Measurements from ENCODE around the gene NAIF1. TPM values are rescaled to one million over a fixed set of nuclear protein-coding genes. Genes with fewer than 3 reads are reported as not detected.
A peak's percentile ranks its signal among the peaks of the same experiment; 100 is the strongest.

Gene NAIF1
- polyA plus RNA-seq, 3 donors = 4.6 to 6.5 (median 5.6) TPM

DNA sequence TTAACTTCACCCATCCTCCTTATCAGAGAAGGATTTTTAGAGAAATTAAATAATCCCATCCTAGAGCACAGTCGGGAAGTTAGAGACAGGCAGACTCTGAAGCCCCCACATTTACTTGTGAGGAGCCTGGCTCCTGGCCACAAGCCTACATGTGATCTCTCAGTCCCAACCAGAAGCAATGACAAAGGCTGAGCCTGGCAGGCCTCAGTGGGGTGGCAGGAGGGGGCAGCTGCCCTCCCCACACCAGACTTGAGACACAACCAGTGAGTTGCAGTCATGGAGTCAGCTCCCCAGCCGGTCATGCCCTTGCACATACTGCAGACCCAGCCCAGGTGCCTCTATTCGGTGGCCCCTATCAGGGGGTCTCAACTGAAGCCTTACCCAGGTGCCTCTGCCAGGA is 11.0 kb downstream of the NAIF1 start:
- H3K27ac Mint-ChIP-seq = peak overlapping the region in 5 of 7 donors; percentile 95 to 98 (median 97)

DNA sequence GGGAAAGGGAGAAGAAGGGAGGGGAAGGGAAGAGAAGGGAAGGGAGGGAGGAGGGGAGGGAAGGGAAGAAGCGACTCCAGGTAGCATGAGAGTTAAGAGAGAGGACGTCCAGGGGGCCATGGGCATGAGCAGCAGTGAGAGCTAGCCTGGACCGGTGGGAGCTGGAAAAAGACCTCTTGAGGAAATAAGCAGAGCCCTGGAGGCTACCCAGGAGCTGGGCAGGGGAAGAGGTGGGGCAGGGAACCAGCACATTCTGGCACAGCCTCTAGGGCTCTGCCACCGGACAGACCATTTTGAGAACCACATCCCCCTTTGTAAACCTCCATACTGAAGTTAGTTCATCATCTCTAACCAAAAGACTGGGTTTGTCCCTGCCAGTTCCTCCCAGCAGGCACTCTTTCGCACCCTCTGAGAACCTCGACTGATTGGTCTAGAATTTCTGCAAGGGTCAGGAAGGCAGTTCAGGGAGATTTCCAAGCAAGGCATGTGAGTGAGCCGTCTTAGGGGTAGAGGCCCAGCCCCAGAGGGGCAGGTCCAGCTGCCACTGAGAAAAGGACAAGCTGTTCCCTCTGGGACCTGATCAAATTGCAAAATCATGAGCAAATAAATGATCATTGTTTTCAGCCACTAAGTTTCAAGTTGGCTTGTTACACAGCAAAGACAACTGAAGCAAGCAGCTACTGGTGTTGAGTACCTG is 11.6 kb downstream of the NAIF1 start:
- Histone ChIP-seq H3K4me3 (replicated peaks in 1 of 3; ENCODE audit: low read depth in 2 of 3, low read length in 3 of 3) (peak overlapping the region in 1 of 3 experiments; percentile 35), H3K27ac (ENCODE audit: low read depth in 1 of 2, low read length in 2 of 2) (peak overlapping the region; percentile 77 to 85), H3K79me2 (ENCODE audit: insufficient read depth, low read length) (no peaks in the 10 kb centered on the region), H3K27me3 (ENCODE audit: control insufficient read depth in 2 of 2, insufficient read depth in 2 of 2, low read length in 2 of 2) (no peaks in the 10 kb centered on the region), H3K36me3 (replicated peaks in 1 of 2; ENCODE audit: control insufficient read depth in 1 of 2, insufficient read depth in 2 of 2, low read length in 2 of 2) (no peaks in the 10 kb centered on the region), H3K9ac (ENCODE audit: insufficient read depth, low read length, poor library complexity, severe bottlenecking) (no peak overlapping the region), H3K9me3 (replicated peaks in 1 of 2; ENCODE audit: control insufficient read depth in 1 of 2, insufficient read depth in 1 of 2, low read length in 2 of 2) (no peaks in the 10 kb centered on the region), H3K4me2 (replicated peaks; ENCODE audit: extremely low read depth, low read length, poor library complexity, severe bottlenecking) (peak overlapping the region; percentile 12), H2AFZ (ENCODE audit: insufficient read depth, low read depth, low read length, poor library complexity, severe bottlenecking) (peak overlapping the region; percentile 44), H4K20me1 (ENCODE audit: insufficient read depth, low read length) (no peaks in the 10 kb centered on the region), H3K4me1 (ENCODE audit: control insufficient read depth in 1 of 2, insufficient read depth in 2 of 2, low read length in 2 of 2) (peaks cover 56 to 69% of the 10 kb centered on the region in 2 donors)
- 17% methylated on average over 7 of the region's 7 CpGs for WGBS (ENCODE audit: insufficient coverage)
- Mint-ChIP-seq H3K36me3 (no peaks in the 10 kb centered on the region), H3K4me3 (peak overlapping the region in 1 of 2 donors; percentile 44), H3K27ac (peak overlapping the region; percentile 95 to 98 (median 97)), H3K4me1 (peaks cover 61% of the 10 kb centered on the region), H3K27me3 (ENCODE audit: low read depth in 3 of 3) (peaks cover 0 to 5% (median 0%) of the 10 kb centered on the region in 3 donors), H3K9me3 (no peaks in the 10 kb centered on the region)
- intact Hi-C loops (cut with micrococcal nuclease) = no loop called here
- TF ChIP-seq, protein P1, sequence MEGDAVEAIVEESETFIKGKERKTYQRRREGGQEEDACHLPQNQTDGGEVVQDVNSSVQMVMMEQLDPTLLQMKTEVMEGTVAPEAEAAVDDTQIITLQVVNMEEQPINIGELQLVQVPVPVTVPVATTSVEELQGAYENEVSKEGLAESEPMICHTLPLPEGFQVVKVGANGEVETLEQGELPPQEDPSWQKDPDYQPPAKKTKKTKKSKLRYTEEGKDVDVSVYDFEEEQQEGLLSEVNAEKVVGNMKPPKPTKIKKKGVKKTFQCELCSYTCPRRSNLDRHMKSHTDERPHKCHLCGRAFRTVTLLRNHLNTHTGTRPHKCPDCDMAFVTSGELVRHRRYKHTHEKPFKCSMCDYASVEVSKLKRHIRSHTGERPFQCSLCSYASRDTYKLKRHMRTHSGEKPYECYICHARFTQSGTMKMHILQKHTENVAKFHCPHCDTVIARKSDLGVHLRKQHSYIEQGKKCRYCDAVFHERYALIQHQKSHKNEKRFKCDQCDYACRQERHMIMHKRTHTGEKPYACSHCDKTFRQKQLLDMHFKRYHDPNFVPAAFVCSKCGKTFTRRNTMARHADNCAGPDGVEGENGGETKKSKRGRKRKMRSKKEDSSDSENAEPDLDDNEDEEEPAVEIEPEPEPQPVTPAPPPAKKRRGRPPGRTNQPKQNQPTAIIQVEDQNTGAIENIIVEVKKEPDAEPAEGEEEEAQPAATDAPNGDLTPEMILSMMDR (IDR thresholded peaks at IDR 0.05) = no peak
- DNase-seq = peak; percentile 30 to 59 (median 42)

More for the DNA sequence above, 11.0 kb downstream of the NAIF1 start:
- Histone ChIP-seq H3K79me2 (ENCODE audit: insufficient read depth, low read length) (no peaks in the 10 kb centered on the region), H3K36me3 (replicated peaks in 1 of 2; ENCODE audit: control insufficient read depth in 1 of 2, insufficient read depth in 2 of 2, low read length in 2 of 2) (no peaks in the 10 kb centered on the region), H3K4me1 (ENCODE audit: control insufficient read depth in 1 of 2, insufficient read depth in 2 of 2, low read length in 2 of 2) (peaks cover 62 to 71% of the 10 kb centered on the region in 2 donors), H4K20me1 (ENCODE audit: insufficient read depth, low read length) (no peaks in the 10 kb centered on the region), H3K9me3 (replicated peaks in 1 of 2; ENCODE audit: control insufficient read depth in 1 of 2, insufficient read depth in 1 of 2, low read length in 2 of 2) (no peaks in the 10 kb centered on the region), H3K27me3 (ENCODE audit: control insufficient read depth in 2 of 2, insufficient read depth in 2 of 2, low read length in 2 of 2) (no peaks in the 10 kb centered on the region), H3K4me2 (replicated peaks; ENCODE audit: extremely low read depth, low read length, poor library complexity, severe bottlenecking) (peak overlapping the region; percentile 12), H3K9ac (ENCODE audit: insufficient read depth, low read length, poor library complexity, severe bottlenecking) (no peak overlapping the region), H3K27ac (ENCODE audit: low read depth in 1 of 2, low read length in 2 of 2) (peak overlapping the region; percentile 77 to 85), H3K4me3 (replicated peaks in 1 of 3; ENCODE audit: low read depth in 2 of 3, low read length in 3 of 3) (no peak overlapping the region), H2AFZ (ENCODE audit: insufficient read depth, low read depth, low read length, poor library complexity, severe bottlenecking) (peak overlapping the region; percentile 44)
- H3K4me1 Mint-ChIP-seq = peaks cover 62% of the 10 kb centered on the region
- no peaks in the 10 kb centered on the region for H3K9me3 Mint-ChIP-seq
- peak in 1 of 3 donors; percentile 18 for DNase-seq
- peaks cover 0 to under 1% of the 10 kb centered on the region in 2 donors for H3K36me3 Mint-ChIP-seq
- peaks cover 0 to 3% (median 0%) of the 10 kb centered on the region in 3 donors for H3K27me3 Mint-ChIP-seq (ENCODE audit: low read depth in 3 of 3)
- WGBS (ENCODE audit: insufficient coverage) = 90% methylated on average over 2 of the region's 3 CpGs
- intact Hi-C loops (cut with micrococcal nuclease) = no loop called here
- no peak overlapping the region for H3K4me3 Mint-ChIP-seq
- TF ChIP-seq, protein P1 (IDR thresholded peaks at IDR 0.05) = no peak

All from CD14-positive monocyte (primary cell).